K562 (cell line): ENCODE results near the gene SDR42E2. TPM values are rescaled to one million over a fixed set of nuclear protein-coding genes. Genes with fewer than 3 reads are reported as not detected.

Experiments used
- ATAC-seq: fragments of 200-7000 bp; cut with Tn5 transposase; 3 replicates; pipeline ENCODE4 v1.9.1; 2020; ENCODE audit warnings: moderate library complexity
- BruUV-seq: library from RNA; stranded (reverse); fragments of 400-500 nt; replicated peaks from 2 replicates; lab custom pipeline; 2021; lab: Mats Ljungman, UMichigan
- CTCF ChIA-PET: fragments of 300-600 bp; formaldehyde crosslinking; extraction: SDS; loops from one replicate; lab custom pipeline; 2021; ENCODE audit warnings: low intra/inter-chr PET ratio; lab: Yijun Ruan, JAX
- POLR2A ChIA-PET: fragments of 300-600, 350-650 bp; sonication (Branson Sonifier 250); formaldehyde crosslinking; extraction: SDS; loops from one replicate; lab custom pipeline; 2021; ENCODE audit warnings: antibody characterized with exemption, inconsistent platforms; lab: Yijun Ruan, JAX
- DNase-seq, 4 experiments: peaks; one replicate each; pipeline versions ENCODE4 v3.0.0 to v3.0.0-alpha.2; 2011 to 2018; ENCODE audit warnings: low spot score in 3 of 4, mixed read lengths in 3 of 4; ENCODE audit errors: extremely low read depth in 1 of 4
- FAIRE-seq: peaks from 2 replicates; lab custom pipeline; 2011; peaks lifted over from hg19 to GRCh38; lab: Jason Lieb, UNC
- H2AFZ ChIP-seq: 2 replicates; pipeline ENCODE4 v1.6.0; 2011; ENCODE audit warnings: low read depth, low read length, control low read depth, inconsistent platforms
- H3K27ac ChIP-seq: fragments of 200-600 bp; 3 replicates; pipeline ENCODE4 v1.8.0; 2011; ENCODE audit warnings: low read depth, mild to moderate bottlenecking, control low read depth, inconsistent platforms, low read length, moderate library complexity, mixed read lengths; ENCODE audit errors: extremely low read depth
- H3K27me3 ChIP-seq, 2 experiments: fragments of 300-600 bp in 1 of 2; 2 replicates in 1 of 2; 3 replicates in 1 of 2; pipeline versions ENCODE4 v1.6.0 to v1.8.0; 2011; ENCODE audit warnings: inconsistent platforms in 2 of 2, low read length in 2 of 2, mild to moderate bottlenecking in 1 of 2, mixed read lengths in 1 of 2, moderate library complexity in 1 of 2; ENCODE audit not compliant: control insufficient read depth in 2 of 2, insufficient read depth in 2 of 2
- H3K36me3 ChIP-seq: fragments of 300-600 bp; 3 replicates; pipeline ENCODE4 v1.8.0; 2011; ENCODE audit warnings: mild to moderate bottlenecking, low read length, inconsistent platforms; ENCODE audit not compliant: control insufficient read depth, insufficient read depth
- H3K4me1 ChIP-seq, 2 experiments: fragments of 200-600 bp in 1 of 2; replicated peaks in 1 of 2; 2 replicates in 1 of 2; 3 replicates in 1 of 2; pipeline versions ENCODE4 v1.5.1 to v1.8.0; 2011; ENCODE audit warnings: inconsistent platforms in 2 of 2, low read length in 2 of 2, mild to moderate bottlenecking in 1 of 2, mixed read lengths in 1 of 2, moderate library complexity in 1 of 2; ENCODE audit not compliant: control insufficient read depth in 2 of 2, insufficient read depth in 2 of 2
- H3K4me2 ChIP-seq: 2 replicates; pipeline ENCODE4 v1.6.1; 2011; ENCODE audit warnings: low read length, control low read depth, inconsistent platforms, mixed read lengths; ENCODE audit not compliant: insufficient read depth
- H3K4me3 ChIP-seq: fragments of 200-600 bp; sonication (generic), shearing (Covaris generic); 2 replicates; pipeline ENCODE4 v1.5.1; 2016; ENCODE audit warnings: control low read depth, inconsistent platforms
- H3K79me2 ChIP-seq: fragments of 200-600 bp; 3 replicates; pipeline ENCODE4 v1.8.0; 2011; ENCODE audit warnings: low read length, inconsistent platforms; ENCODE audit not compliant: control insufficient read depth, insufficient read depth
- H3K9ac ChIP-seq, 2 experiments: 2 replicates each; pipeline versions ENCODE4 v1.6.0 to v1.6.1; 2011; ENCODE audit warnings: low read depth in 2 of 2, low read length in 2 of 2, control low read depth in 1 of 2, inconsistent platforms in 1 of 2, mild to moderate bottlenecking in 1 of 2, mixed read lengths in 1 of 2; ENCODE audit not compliant: insufficient read depth in 1 of 2
- H3K9me1 ChIP-seq: one replicate; pipeline ENCODE4 v1.6.0; 2011; ENCODE audit warnings: inconsistent platforms, mild to moderate bottlenecking, low read length, moderate library complexity; ENCODE audit not compliant: control insufficient read depth, insufficient read depth
- H3K9me3 ChIP-seq: replicated peaks from 2 replicates; pipeline ENCODE4 v1.5.1; 2011; ENCODE audit warnings: low read depth, low read length, inconsistent platforms; ENCODE audit not compliant: control insufficient read depth, insufficient read depth
- H4K20me1 ChIP-seq: replicated peaks from 2 replicates; pipeline ENCODE4 v1.6.1; 2011; ENCODE audit warnings: low read length, inconsistent platforms, mixed read lengths; ENCODE audit not compliant: control insufficient read depth, insufficient read depth
- CBFA2T3 ChIP-seq: fragments of 450-650 bp; IDR thresholded peaks from 2 replicates; pipeline ENCODE4 v1.6.1; 2017
- HEY1 ChIP-seq: fragments of 250-450 bp; sonication (Bioruptor Pico); IDR thresholded peaks from 2 replicates; pipeline ENCODE4 v1.5.0; 2020; ENCODE audit warnings: mild to moderate bottlenecking, moderate library complexity, borderline replicate concordance
- ILK ChIP-seq: fragments of 450-650 bp; IDR thresholded peaks from 2 replicates; pipeline ENCODE4 v1.6.1; 2016; ENCODE audit warnings: missing genetic modification characterization, low read depth, mild to moderate bottlenecking, missing compliant biosample characterization, moderate library complexity, borderline replicate concordance
- RNF2 ChIP-seq: sonication (generic); IDR thresholded peaks from 2 replicates; pipeline ENCODE4 v1.6.1; 2016
- TRIM28 ChIP-seq: fragments of 450-650 bp; IDR thresholded peaks from 2 replicates; pipeline ENCODE4 v1.6.1; 2017
- ZNF197 ChIP-seq: fragments of 200-800 bp; sonication (Bioruptor generic); IDR thresholded peaks from 2 replicates; pipeline ENCODE4 v1.6.1; 2016; ENCODE audit warnings: low read depth, missing genetic modification characterization, missing compliant biosample characterization
- ZNF324 ChIP-seq: fragments of 250-450 bp; sonication (Bioruptor Pico); IDR thresholded peaks from 2 replicates; pipeline ENCODE4 v1.4.0; 2020; ENCODE audit warnings: mild to moderate bottlenecking
- WGBS: fragments of 100-300 bp; shearing (Covaris generic); methylation state at CpG from one replicate; pipeline ENCODE4 v1.1.6; 2016; ENCODE audit warnings: low coverage, mixed read lengths; ENCODE audit not compliant: insufficient coverage; ENCODE audit errors: missing lambda C conversion rate; 5-methylcytosine and 5-hydroxymethylcytosine counted together
- in situ Hi-C: fragments of 300-500 bp; cut with MboI; formaldehyde crosslinking; loops from 4 replicates; pipeline ENCODE4 v1.15.0; 2018; ENCODE audit warnings: inconsistent platforms, mixed read lengths
- intact Hi-C: fragments of 100-400 bp; cut with micrococcal nuclease; formaldehyde crosslinking; loops from 2 replicates; pipeline ENCODE4 v1.14.2; 2022
- polyA plus RNA-seq, 8 experiments: library from polyadenylated mRNA; depleted of rRNA in 4 of 8; stranded (reverse) in 5 of 8; unstranded in 3 of 8; fragments of >200 nt; fragmentation: Nextera tagmentation in 2 of 8; fragmentation: Illumina TruSeq in 1 of 8; extraction: Ambion mirVana in 2 of 8; extraction: Trizol in 1 of 8; gene quantifications; 2 replicates each; pipeline versions ENCODE4 v1.2.1 to v1.2.3, GENCODE V29; 2011 to 2014; ENCODE audit warnings: inconsistent platforms in 1 of 8, missing spikeins in 1 of 8
- total RNA-seq, 7 experiments: library from RNA; depleted of rRNA in 6 of 7; stranded (reverse); fragments of >200 nt in 6 of 7; fragmentation: Illumina TruSeq in 2 of 7; extraction: Trizol in 2 of 7; gene quantifications; 2 replicates each; pipeline versions ENCODE4 v1.2.1 to v1.2.3, GENCODE V29; 2011 to 2021; ENCODE audit warnings: low replicate concordance in 1 of 7
- TF ChIP-seq, protein P1 (sequence below), 2 experiments: fragments of 450-650 bp; conservative IDR thresholded peaks; 2 replicates each; pipeline ENCODE4 v1.6.1; 2017; ENCODE audit warnings: mild to moderate bottlenecking in 2 of 2, moderate library complexity in 2 of 2
- TF ChIP-seq, protein P2 (sequence below): sonication (generic); formaldehyde crosslinking; IDR thresholded peaks from 2 replicates; pipeline ENCODE4 v1.9.0; 2022; ENCODE audit warnings: mild to moderate bottlenecking, missing genetic modification reagents
- TF ChIP-seq, protein P3 (sequence below): fragments of 450-650 bp; IDR thresholded peaks from 2 replicates; pipeline ENCODE4 v1.6.1; 2016; ENCODE audit warnings: antibody characterized with exemption

Gene SDR42E2
- total and polyA plus RNA-seq, 9 of the 15 experiments (the other 6 are each of a cell fraction or from before 2014, with no cell fraction given): 0.03 to 0.07 (median 0.04) TPM; not detected in 4

DNA sequence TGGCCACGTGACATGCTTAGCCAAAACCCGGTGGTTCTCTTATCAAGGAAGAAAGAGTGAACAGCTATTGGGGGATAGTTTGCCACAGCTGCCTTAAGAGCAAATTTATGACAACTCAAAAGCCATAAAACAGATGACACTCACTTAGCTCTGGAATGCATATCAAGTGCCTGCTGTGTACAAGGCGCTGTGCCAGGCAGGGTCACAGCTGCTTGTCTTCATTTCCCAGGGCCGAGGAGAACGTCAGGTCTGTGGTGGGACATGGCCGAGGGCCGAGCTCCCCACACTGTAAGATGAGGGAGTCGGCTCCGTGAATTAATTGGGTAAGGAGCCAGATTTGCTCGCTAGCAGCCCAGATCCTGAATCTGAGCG, 57.7 kb downstream of the SDR42E2 start (continued):
- TF ChIP-seq, protein P1, sequence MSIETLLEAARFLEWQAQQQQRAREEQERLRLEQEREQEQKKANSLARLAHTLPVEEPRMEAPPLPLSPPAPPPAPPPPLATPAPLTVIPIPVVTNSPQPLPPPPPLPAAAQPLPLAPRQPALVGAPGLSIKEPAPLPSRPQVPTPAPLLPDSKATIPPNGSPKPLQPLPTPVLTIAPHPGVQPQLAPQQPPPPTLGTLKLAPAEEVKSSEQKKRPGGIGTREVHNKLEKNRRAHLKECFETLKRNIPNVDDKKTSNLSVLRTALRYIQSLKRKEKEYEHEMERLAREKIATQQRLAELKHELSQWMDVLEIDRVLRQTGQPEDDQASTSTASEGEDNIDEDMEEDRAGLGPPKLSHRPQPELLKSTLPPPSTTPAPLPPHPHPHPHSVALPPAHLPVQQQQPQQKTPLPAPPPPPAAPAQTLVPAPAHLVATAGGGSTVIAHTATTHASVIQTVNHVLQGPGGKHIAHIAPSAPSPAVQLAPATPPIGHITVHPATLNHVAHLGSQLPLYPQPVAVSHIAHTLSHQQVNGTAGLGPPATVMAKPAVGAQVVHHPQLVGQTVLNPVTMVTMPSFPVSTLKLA (conservative IDR thresholded peaks at IDR 0.05): no peak
- TF ChIP-seq, protein P2, sequence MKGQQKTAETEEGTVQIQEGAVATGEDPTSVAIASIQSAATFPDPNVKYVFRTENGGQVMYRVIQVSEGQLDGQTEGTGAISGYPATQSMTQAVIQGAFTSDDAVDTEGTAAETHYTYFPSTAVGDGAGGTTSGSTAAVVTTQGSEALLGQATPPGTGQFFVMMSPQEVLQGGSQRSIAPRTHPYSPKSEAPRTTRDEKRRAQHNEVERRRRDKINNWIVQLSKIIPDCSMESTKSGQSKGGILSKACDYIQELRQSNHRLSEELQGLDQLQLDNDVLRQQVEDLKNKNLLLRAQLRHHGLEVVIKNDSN (CRISPR knock-in tag): peak; percentile 52; the same call in 1 of the 2 replicates
- TF ChIP-seq ILK (tag) (no peak), RNF2 (no peak), ZNF324 (CRISPR knock-in tag) (no peak), TRIM28 (no peak), CBFA2T3 (peak; percentile 34; the same call in 1 of the 2 replicates)

DNA sequence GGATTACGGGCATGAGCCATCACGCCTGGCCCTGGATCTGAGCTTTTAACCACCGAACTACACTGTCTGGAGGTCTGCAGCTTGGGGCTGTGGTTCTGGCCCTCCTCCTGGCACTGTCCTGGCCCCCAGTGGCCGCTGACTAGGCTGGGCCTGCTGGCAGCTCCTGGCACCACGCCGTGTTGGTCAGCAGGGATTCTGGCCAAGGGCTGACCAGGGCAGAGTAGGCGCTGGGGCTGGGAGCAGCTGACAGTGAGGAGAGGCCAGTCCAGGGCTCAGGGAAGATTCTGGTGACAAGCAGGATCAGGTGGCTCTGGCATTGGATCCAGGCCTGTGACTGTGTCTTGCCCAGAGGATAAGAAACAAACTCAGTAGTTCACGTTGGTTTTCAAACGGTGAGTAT, 58.4 kb downstream of the SDR42E2 start:
- TF ChIP-seq, protein P3, sequence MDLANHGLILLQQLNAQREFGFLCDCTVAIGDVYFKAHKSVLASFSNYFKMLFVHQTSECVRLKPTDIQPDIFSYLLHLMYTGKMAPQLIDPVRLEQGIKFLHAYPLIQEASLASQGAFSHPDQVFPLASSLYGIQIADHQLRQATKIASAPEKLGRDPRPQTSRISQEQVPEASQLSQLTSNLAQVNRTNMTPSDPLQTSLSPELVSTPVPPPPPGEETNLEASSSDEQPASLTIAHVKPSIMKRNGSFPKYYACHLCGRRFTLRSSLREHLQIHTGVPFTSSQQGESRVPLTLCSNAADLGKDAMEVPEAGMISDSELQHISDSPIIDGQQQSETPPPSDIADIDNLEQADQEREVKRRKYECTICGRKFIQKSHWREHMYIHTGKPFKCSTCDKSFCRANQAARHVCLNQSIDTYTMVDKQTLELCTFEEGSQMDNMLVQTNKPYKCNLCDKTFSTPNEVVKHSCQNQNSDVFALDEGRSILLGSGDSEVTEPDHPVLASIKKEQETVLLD: no peak
- TF ChIP-seq HEY1 (CRISPR knock-in tag) (no peak), ZNF197 (CRISPR knock-in tag) (no peak)
- Histone ChIP-seq H3K27me3 (no peaks in the 10 kb centered on the region), H3K79me2 (peaks cover 65% of the 10 kb centered on the region), H3K9me3 (no peaks in the 10 kb centered on the region), H3K4me3 (no peak overlapping the region), H3K4me2 (no peak overlapping the region), H4K20me1 (peaks cover 7% of the 10 kb centered on the region; the same call in 1 of the 2 replicates), H3K9me1 (no peaks in the 10 kb centered on the region), H3K27ac (no peak overlapping the region), H3K4me1 (peaks cover 27 to 30% of the 10 kb centered on the region in 2 experiments), H2AFZ (no peak overlapping the region), H3K9ac (peak overlapping the region in 1 of 2 experiments; percentile 80; a peak in 2 of 4 replicates), H3K36me3 (peaks cover 36% of the 10 kb centered on the region; the same call in 2 of the 3 replicates)
- intact Hi-C loops: no loop called here
- in situ Hi-C loops: no loop called here
- WGBS: 91% methylated on average over 9 of the region's 9 CpGs
- no peak for ATAC-seq
- FAIRE-seq: no peak
- BruUV-seq: no TSS peak
- DNase-seq: no peak
- CTCF ChIA-PET: no interaction called here
- POLR2A ChIA-PET: interaction anchor here (0.6 to 2.9 kb wide), 4 partner anchors 9 to 85 kb away, joined by 3 to 9 read pairs (median 4); no protein-coding TSS in a partner anchor
